Measurements from ENCODE around the gene LOXL4.

The LOXL4 gene

DNA sequence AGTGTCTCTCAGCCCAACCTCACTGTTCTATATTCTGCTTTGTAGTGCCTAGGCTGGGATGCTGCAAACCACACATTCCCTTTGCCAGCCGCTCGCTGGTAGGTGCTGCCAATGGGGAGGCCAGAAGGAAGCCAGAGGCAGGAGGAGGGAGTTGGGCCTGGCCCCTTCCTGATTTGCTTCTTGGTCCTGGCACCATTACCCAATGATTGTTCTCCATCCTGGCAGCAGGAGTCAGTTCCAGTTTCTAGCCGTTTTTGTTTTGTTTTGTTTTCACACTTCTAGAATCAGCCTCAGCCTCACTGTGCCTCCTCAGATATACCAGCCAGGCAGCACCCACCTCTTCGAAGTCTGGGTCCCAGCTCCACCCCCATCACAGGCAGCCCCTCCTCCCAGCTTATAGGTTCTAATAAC lies 27.4 kb upstream of the LOXL4 start:
- no peak for DNase-seq (ENCODE audit: low read depth in 2 of 2, low spot score in 1 of 2)

GRCh38 chr10:98294270-98294627 lies 26.3 kb upstream of the LOXL4 start:
- DNase-seq (ENCODE audit: low read depth in 2 of 2, low spot score in 1 of 2) = no peak

DNA sequence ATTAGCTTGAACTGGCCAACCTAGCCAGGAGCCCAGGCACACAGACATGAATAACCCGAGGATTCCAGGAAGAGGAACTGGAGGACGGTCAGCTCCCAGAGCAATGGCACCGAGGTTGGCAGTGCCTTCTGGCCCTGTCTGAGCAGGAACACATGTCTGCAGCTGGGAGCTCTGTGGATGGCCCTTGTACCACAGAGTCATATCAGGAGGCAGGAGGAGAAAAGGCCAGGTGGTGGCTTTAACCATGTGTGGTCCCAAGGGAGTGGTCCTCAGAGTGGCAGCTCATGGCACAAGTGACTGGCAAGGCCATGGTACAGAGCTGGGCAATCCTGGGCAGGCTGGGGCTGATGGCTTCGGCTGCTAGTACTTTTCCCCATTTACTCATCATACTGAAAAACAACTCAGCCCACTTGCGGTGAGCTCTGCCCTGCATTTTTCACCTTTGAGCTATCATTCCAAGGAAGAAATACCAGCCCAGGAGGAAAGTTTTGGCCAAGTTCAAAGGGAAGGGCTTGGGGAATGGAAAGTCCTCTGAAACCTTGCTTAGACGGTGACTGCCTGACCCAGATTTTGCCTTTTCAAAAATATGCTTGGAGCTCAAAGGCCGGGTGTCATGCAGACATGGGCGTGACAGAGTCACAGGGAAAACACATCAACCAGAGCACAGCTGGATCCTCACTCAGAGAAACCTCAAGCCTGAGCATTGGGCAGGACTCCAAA lies 25.7 kb upstream of the LOXL4 start:
- DNase-seq (ENCODE audit: low read depth in 2 of 2, low spot score in 1 of 2) = no peak

DNA sequence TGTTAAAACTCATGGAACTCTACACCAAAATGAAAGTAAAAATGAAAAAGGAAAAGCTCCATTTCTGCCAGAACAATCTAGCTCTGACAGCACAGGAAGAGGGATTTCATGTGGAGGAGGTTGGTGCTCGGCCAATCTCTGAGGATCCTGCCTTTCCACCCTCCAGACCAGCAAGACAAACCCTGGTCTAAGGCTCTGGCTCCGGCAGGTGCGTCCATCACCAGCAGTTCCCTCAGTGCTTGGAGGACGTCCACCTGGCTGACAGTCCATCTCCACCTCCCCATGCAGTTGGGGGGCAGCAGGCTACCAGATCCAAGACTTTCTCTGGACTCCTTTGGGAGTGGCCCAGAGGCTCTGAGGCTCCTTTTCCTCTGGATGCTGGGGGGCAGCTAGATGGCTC lies 25.0 kb upstream of the LOXL4 start:
- DNase-seq (ENCODE audit: low read depth in 2 of 2, low spot score in 1 of 2) = no peak

DNA sequence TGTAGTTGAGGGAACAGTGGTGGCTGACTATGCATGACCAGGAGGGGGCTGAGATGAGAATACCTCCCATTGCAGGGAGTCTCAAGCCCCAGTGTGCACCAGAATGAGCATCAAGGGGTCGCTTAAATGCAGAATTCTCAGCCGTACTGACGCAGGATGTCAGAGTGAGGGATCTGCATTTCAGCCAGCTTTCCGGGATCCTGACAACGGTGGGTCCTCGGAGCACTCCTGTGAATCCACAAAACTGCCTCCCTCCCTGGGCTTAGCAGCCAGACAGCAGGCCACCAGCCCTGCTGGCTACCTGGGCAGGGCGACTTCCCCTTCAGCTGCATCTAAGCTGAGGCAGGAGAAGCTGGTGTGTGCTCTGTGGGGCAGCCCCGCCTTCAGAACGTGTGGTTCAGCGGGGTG lies 21.8 kb upstream of the LOXL4 start:
- DNase-seq (ENCODE audit: low read depth in 2 of 2, low spot score in 1 of 2) = no peak

GRCh38 chr10:98287321-98287720 lies 19.3 kb upstream of the LOXL4 start:
- DNase-seq (ENCODE audit: low read depth in 2 of 2, low spot score in 1 of 2) = no peak

GRCh38 chr10:98286419-98286818 lies 18.4 kb upstream of the LOXL4 start:
- DNase-seq (ENCODE audit: low read depth in 2 of 2, low spot score in 1 of 2) = no peak

DNA sequence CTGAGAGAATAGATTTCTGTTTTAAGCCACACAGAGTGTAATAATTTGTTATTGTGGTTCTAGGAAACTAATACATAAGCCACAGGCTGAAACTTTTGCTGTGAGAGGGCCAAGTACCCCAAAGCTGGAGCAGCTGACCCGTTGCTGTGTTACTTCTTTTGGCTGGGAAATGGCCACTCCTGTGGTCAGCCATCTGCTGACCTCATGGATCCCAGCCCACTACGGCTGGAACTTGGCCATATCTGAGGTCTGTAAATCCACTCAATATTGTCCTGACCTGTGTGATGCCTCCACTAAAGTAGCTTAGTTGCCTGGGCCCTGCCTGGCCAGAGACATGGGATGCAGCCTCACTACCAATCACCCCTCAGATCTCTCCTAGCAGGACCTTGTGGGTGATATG lies 17.4 kb upstream of the LOXL4 start:
- no peak for DNase-seq (ENCODE audit: low read depth in 2 of 2, low spot score in 1 of 2)

- DNase-seq (ENCODE audit: low read depth in 2 of 2, low spot score in 1 of 2) = no peak
Measured at GRCh38 chr10:98276311-98276710, 8.3 kb upstream of the LOXL4 start.

DNA sequence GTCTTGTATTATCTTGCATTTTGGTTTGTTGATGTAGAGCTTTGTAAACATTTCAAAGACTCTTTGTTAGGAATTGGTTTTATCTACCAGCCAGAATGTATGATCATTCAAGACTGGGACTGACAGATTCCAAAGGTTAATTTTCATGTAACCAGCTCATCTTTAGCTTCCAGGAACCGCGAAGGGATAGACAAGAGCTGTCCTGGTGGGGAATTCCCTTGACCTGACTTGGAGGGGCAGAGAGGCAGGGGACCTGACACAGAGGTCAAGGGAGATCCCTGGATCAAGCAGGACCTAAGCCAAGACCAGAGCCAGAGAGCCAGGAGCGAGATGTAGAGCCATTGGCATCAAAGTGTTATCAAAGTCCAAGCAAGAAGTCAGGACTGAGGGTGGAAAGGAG lies 6.6 kb upstream of the LOXL4 start:
- no peak for DNase-seq (ENCODE audit: low read depth in 2 of 2, low spot score in 1 of 2)

DNA sequence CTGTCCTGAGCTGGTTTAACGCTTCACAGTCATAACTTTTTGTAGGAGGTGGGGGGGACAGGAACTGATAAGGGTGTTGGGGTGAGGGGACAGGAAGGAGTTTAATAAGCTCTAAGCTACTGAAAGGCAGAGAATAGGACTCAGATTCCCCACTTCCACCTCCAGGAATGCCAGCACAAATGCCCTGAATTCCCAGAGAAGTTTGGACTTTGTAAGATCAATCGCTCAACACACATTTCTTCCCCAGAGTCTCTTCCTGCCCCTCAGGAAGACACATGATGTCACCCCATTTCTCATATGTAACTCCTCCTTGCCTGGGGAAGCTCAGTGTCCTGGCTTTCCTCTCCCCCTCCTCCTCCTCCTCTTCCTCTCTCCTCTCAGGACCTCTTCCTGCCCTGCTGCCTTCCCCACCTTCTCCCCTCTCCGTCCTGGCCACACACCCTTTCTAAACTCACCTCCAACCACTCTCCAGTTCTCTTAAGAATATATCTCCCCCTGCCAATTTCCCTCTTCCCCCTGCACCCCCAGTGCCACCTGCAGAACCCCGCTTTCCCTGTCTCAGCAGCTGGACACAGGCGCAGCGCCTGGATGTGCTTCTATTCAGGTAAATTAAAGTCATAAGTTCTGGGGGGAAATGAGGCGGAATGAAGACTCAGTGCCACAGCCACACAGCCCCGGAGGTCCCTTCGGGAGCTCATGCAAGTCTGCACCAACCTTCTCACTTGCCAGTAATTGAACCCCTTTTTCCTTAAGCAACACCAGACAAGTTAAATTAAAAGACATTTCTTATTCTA lies 5.3 kb upstream of the LOXL4 start:
- no peak for DNase-seq (ENCODE audit: low read depth in 2 of 2, low spot score in 1 of 2)

DNA sequence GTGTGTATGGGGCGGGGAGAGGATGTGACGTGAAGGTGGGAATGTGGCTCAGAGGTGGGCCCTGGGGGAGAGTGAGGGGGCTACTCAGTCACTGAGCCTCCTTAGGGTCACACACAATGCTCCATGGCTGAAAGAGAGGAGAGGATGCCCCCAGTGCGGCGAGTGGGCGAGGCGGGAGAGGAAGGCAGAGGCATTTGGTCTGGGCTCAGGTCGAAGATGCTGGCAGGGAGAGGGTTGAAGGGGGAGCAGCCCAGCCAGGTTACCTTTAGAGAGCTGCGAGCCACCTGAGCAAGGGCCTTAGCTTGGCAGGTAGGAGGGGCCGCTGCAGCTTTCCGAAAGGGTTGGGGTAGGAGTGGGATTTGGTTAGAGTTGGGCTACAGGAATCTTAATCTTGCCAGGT lies 4.7 kb upstream of the LOXL4 start:
- DNase-seq (ENCODE audit: low read depth in 2 of 2, low spot score in 1 of 2) = no peak

GRCh38 chr10:98272245-98272644 lies 4.3 kb upstream of the LOXL4 start:
- no peak for DNase-seq (ENCODE audit: low read depth in 2 of 2, low spot score in 1 of 2)

DNA sequence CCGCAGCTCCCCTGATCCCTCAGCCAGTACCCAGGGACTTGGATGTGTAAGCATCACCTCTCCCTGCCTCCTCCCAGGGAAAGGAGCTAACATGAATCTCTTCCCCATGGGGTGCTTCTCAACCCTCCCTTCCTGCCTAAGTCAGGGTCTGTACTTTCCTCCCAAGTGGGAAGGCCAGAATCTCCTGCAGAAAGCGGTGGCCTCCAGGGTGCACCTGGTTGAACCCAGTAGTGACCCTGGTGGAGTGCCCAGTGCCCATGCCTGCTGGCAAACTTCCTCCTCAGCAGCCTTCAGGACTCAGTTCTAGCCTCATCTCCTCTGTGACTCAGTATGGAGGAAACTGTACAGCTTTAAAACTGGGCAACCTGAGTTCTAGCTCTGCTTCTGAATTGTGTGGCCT lies 2.8 kb upstream of the LOXL4 start:
- no peak for DNase-seq (ENCODE audit: low read depth in 2 of 2, low spot score in 1 of 2)

GRCh38 chr10:98270073-98270740 lies 2.2 kb upstream of the LOXL4 start:
- DNase-seq (ENCODE audit: low read depth in 2 of 2, low spot score in 1 of 2) = no peak

- DNase-seq (ENCODE audit: low read depth in 2 of 2, low spot score in 1 of 2) = no peak
Measured at GRCh38 chr10:98269435-98269912, 1.5 kb upstream of the LOXL4 start.

- DNase-seq (ENCODE audit: low read depth in 2 of 2, low spot score in 1 of 2) = no peak
Measured at GRCh38 chr10:98268694-98269431, 869 bp upstream of the LOXL4 start.

DNA sequence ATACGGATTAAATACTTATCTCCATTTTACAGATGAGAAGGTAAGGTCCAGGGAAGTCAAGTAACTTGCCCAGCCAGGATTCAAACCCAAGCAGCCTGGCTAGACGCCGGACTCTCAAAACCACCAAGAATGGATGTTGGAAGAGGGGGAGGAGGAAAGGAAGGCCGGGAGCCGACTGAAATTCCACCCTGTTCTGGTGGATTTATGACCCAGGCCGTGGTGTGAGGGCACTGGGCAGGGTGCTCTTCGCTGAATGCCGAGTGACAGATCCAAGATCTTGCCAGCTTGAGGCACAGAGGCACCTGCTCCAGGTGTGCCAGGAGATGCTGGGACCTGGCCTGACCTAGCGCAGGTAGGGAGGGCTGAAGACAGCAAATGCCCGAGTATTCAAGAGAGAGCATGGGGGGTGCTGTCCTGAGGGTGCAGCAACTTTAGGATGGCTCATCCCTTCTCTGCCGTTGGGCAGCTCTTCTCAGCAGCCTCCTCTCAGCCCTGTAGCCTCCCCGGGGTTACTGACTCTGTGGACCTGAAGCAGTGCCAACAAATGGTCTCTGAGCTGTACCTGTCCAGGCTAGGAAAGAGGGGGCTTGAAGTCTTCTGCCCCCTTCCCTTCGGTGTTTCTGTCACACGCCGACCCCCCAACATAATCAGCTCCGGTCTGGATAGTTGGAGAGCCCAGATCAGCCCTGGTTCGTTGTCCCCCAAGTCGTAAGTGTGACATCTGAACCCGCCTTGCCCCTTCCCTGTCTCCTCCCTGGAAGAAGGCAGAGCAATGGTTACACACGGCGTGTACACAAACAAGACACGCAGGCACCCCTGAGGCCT lies 713 bp downstream of the LOXL4 start:
- DNase-seq (ENCODE audit: low read depth in 2 of 2, low spot score in 1 of 2) = no peak

- DNase-seq (ENCODE audit: low read depth in 2 of 2, low spot score in 1 of 2) = no peak
Measured at GRCh38 chr10:98266647-98267046, 1.3 kb downstream of the LOXL4 start.
